Mesenchymal stem cell (in vitro differentiated cells and primary cell): ENCODE measurements around the gene GADD45G.

ENCODE experiments used
- DNase-seq: peaks from one replicate; pipeline ENCODE4 v3.0.0-alpha.2; 2013
- H2AFZ ChIP-seq: one replicate; pipeline ENCODE4 v1.6.1; 2013; ENCODE audit warnings: low read depth, mild to moderate bottlenecking, control low read depth, inconsistent platforms, low read length, moderate library complexity
- H2AK5ac ChIP-seq: 2 replicates; pipeline ENCODE4 v1.6.1; 2013; ENCODE audit warnings: low read length, moderate library complexity, mild to moderate bottlenecking, inconsistent platforms; ENCODE audit not compliant: severe bottlenecking
- H2BK120ac ChIP-seq: one replicate; pipeline ENCODE4 v1.6.1; 2013; ENCODE audit warnings: low read depth, mild to moderate bottlenecking, inconsistent platforms, low read length, moderate library complexity
- H2BK12ac ChIP-seq, 2 experiments: one replicate each; pipeline ENCODE4 v1.6.1; 2013; ENCODE audit warnings: inconsistent platforms in 2 of 2, low read length in 2 of 2, mild to moderate bottlenecking in 2 of 2, moderate library complexity in 2 of 2, control low read depth in 1 of 2
- H2BK15ac ChIP-seq: one replicate; pipeline ENCODE4 v1.6.1; 2013; ENCODE audit warnings: mild to moderate bottlenecking, low read depth, inconsistent platforms; ENCODE audit not compliant: poor library complexity, severe bottlenecking
- H2BK5ac ChIP-seq: 2 replicates; pipeline ENCODE4 v1.6.1; 2013; ENCODE audit warnings: low read depth, mild to moderate bottlenecking, low read length, control low read depth, inconsistent platforms; ENCODE audit not compliant: poor library complexity, severe bottlenecking
- H3K14ac ChIP-seq, 2 experiments: one replicate each; pipeline ENCODE4 v1.6.1; 2013; ENCODE audit warnings: inconsistent platforms in 2 of 2, low read length in 2 of 2, control low read depth in 1 of 2, mild to moderate bottlenecking in 1 of 2, moderate library complexity in 1 of 2
- H3K18ac ChIP-seq, 2 experiments: one replicate each; pipeline ENCODE4 v1.6.1; 2013; ENCODE audit warnings: inconsistent platforms in 2 of 2, low read length in 2 of 2, control low read depth in 1 of 2, low read depth in 1 of 2, mild to moderate bottlenecking in 1 of 2
- H3K23ac ChIP-seq, 2 experiments: one replicate each; pipeline ENCODE4 v1.6.1; 2013; ENCODE audit warnings: inconsistent platforms in 2 of 2, low read length in 2 of 2, mild to moderate bottlenecking in 2 of 2, moderate library complexity in 2 of 2, control low read depth in 1 of 2
- H3K27ac ChIP-seq: 2 replicates; pipeline ENCODE4 v1.5.1; 2013; ENCODE audit warnings: mild to moderate bottlenecking, moderate library complexity, low read length, control low read depth, inconsistent platforms; ENCODE audit not compliant: poor library complexity, severe bottlenecking
- H3K27me3 ChIP-seq, 2 experiments: 2 replicates each; pipeline versions ENCODE4 v1.6.1 to v1.7.0; 2013; ENCODE audit warnings: low read length in 2 of 2, mild to moderate bottlenecking in 2 of 2, moderate library complexity in 2 of 2, control low read depth in 1 of 2, inconsistent platforms in 1 of 2; ENCODE audit not compliant: control insufficient read depth in 1 of 2, insufficient read depth in 1 of 2
- H3K36me3 ChIP-seq, 2 experiments: 2 replicates each; pipeline versions ENCODE4 v1.6.1 to v1.7.0; 2013; ENCODE audit warnings: low read length in 2 of 2, control low read depth in 1 of 2, inconsistent platforms in 1 of 2, low read depth in 1 of 2, mild to moderate bottlenecking in 1 of 2; ENCODE audit not compliant: insufficient read depth in 2 of 2, control insufficient read depth in 1 of 2
- H3K4ac ChIP-seq, 2 experiments: one replicate each; pipeline ENCODE4 v1.6.1; 2013; ENCODE audit warnings: inconsistent platforms in 2 of 2, low read length in 2 of 2, mild to moderate bottlenecking in 2 of 2, moderate library complexity in 2 of 2, control low read depth in 1 of 2, low read depth in 1 of 2
- H3K4me1 ChIP-seq: 2 replicates; pipeline ENCODE4 v1.6.1; 2013; ENCODE audit warnings: low read depth, low read length, control low read depth; ENCODE audit not compliant: control insufficient read depth, insufficient read depth
- H3K4me2 ChIP-seq: 2 replicates; pipeline ENCODE4 v1.6.1; 2013; ENCODE audit warnings: low read length, mild to moderate bottlenecking, inconsistent platforms; ENCODE audit not compliant: poor library complexity, severe bottlenecking
- H3K4me3 ChIP-seq, 2 experiments: 2 replicates each; pipeline versions ENCODE4 v1.5.1 to v1.7.0; 2013; ENCODE audit warnings: low read length in 2 of 2, mild to moderate bottlenecking in 2 of 2, control low read depth in 1 of 2, low read depth in 1 of 2; ENCODE audit not compliant: insufficient read depth in 1 of 2
- H3K79me1 ChIP-seq: replicated peaks from 2 replicates; pipeline ENCODE4 v1.6.1; 2013; ENCODE audit warnings: mild to moderate bottlenecking, control low read depth, low read length, inconsistent platforms; ENCODE audit not compliant: poor library complexity, severe bottlenecking
- H3K9ac ChIP-seq: 2 replicates; pipeline ENCODE4 v1.7.0; 2013; ENCODE audit warnings: mild to moderate bottlenecking, low read length, moderate library complexity
- H3K9me3 ChIP-seq: 2 replicates; pipeline ENCODE4 v1.7.0; 2013; ENCODE audit warnings: mild to moderate bottlenecking, low read length; ENCODE audit not compliant: control insufficient read depth
- H4K8ac ChIP-seq: one replicate; pipeline ENCODE4 v1.6.1; 2013; ENCODE audit warnings: inconsistent platforms, mild to moderate bottlenecking, low read length, moderate library complexity
- H4K91ac ChIP-seq: one replicate; pipeline ENCODE4 v1.6.1; 2013; ENCODE audit warnings: mild to moderate bottlenecking, low read length, inconsistent platforms
- WGBS: methylation state at CpG from one replicate; pipeline ENCODE4 v1.1.7; 2013; ENCODE audit warnings: mixed read lengths; 5-methylcytosine and 5-hydroxymethylcytosine counted together

GADD45G gene

DNA sequence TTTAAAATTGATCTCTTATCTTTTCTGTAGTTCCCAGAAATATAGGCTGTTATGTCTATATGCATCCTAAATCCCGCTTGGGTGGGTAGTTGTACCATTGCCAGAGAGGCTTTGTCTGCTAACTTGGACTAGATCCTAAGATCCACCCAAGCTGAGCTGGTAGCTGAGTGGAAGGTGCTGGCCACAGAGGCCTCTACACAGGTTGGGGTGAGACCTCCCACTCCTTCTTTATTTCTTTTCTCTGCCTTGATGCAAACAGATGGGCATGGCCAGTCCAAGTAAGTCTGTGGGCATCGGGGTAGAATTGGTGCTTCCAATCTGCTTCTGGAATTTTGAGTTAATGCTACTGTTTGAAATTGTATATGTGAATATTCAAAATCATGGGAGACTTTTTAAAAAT, 14.4 kb upstream of the GADD45G start:
- H3K36me3 ChIP-seq, result no peaks in the 10 kb centered on the region
- H3K9me3 ChIP-seq, result no peaks in the 10 kb centered on the region
- no peak overlapping the region for H3K4me2 ChIP-seq
- H3K23ac ChIP-seq, result no peak overlapping the region
- no peak overlapping the region for H3K14ac ChIP-seq
- H3K27me3 ChIP-seq, result peaks cover 0 to 62% of the 10 kb centered on the region in 2 experiments
- H3K27ac ChIP-seq, result no peak overlapping the region
- no peak overlapping the region for H3K9ac ChIP-seq
- no peak overlapping the region for H2AK5ac ChIP-seq
- H3K4me1 ChIP-seq, result peaks cover 20% of the 10 kb centered on the region
- no peak overlapping the region for H3K18ac ChIP-seq
- no peak overlapping the region for H4K8ac ChIP-seq
- H2BK15ac ChIP-seq, result no peak overlapping the region
- no peaks in the 10 kb centered on the region for H3K79me1 ChIP-seq
- no peak overlapping the region for H2BK120ac ChIP-seq
- peak overlapping the region in 1 of 2 experiments; percentile 67 for H2BK12ac ChIP-seq
- no peak overlapping the region for H3K4ac ChIP-seq
- 91% methylated on average over 2 of the region's 2 CpGs for WGBS
- no peak overlapping the region for H2BK5ac ChIP-seq
- no peak overlapping the region for H3K4me3 ChIP-seq
- no peak overlapping the region for H2AFZ ChIP-seq
- H4K91ac ChIP-seq, result no peak overlapping the region
- DNase-seq, result no peak

DNA sequence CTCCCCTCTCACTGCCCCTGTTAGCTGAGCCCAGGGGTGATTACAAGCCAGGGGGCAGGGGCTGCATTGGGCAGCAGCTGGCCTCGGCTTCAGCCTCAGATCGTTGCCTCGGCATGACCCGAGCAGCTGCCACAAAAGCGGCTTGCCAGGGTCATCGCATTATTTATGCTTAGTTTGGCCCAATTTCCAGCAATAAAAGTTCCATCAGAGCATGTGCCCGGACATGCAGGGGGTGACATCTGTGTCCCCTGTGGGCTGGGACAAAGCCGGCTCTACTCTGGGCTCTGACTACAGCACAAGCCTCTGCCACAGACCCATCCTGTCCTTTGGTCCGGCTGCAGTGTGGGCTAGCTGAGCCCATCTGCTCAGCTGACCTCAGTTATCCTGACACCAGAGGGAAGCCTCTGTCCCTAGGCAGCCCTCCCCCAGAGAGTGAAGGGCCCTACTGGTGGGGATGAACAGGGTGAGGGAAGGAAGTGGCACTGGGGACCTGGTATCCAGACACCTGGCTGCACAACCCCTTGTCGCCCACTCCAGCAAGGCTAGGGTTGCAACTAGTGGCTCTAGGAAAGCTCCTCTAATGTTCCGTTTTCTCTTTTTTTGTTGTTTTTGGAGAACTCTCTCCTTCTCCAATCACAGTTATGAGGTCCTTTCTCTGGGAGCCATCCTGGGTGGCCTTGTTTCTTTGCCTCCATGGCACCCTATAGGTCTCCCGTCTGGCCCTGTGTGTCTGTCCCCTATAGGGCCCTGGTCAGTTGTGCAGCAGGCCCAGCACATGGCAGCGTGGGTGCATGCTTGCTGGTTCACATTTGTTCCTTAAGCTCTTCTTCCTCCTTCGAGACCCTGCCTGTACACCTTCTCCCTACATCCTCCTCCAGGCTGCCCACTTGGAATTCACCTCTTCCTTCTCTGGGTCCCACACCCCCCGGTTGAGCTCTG, 13.3 kb upstream of the GADD45G start:
- no peak overlapping the region for H3K4me3 ChIP-seq
- H2BK120ac ChIP-seq, result no peak overlapping the region
- H3K23ac ChIP-seq, result no peak overlapping the region
- no peaks in the 10 kb centered on the region for H3K9me3 ChIP-seq
- no peaks in the 10 kb centered on the region for H3K79me1 ChIP-seq
- H4K91ac ChIP-seq, result peak overlapping the region; percentile 46
- no peak overlapping the region for H2AFZ ChIP-seq
- peak overlapping the region; percentile 57 for H2AK5ac ChIP-seq
- H3K4me1 ChIP-seq, result peaks cover 20% of the 10 kb centered on the region
- peak overlapping the region; percentile 29 for H2BK15ac ChIP-seq
- H3K27ac ChIP-seq, result no peak overlapping the region
- peaks cover under 1 to 69% of the 10 kb centered on the region in 2 experiments for H3K27me3 ChIP-seq
- H3K4me2 ChIP-seq, result no peak overlapping the region
- DNase-seq, result no peak
- peak overlapping the region; percentile 2 for H4K8ac ChIP-seq
- peak overlapping the region in 1 of 2 experiments; percentile 13 for H3K14ac ChIP-seq
- 93% methylated on average over 15 of the region's 15 CpGs for WGBS
- no peak overlapping the region for H2BK5ac ChIP-seq
- peak overlapping the region in 1 of 2 experiments; percentile 62 for H3K4ac ChIP-seq
- H3K18ac ChIP-seq, result peak overlapping the region in 1 of 2 experiments; percentile 67
- no peaks in the 10 kb centered on the region for H3K36me3 ChIP-seq
- H2BK12ac ChIP-seq, result peak overlapping the region; percentile 59 to 85
- no peak overlapping the region for H3K9ac ChIP-seq

GRCh38 chr9:89592213-89592815, 12.5 kb upstream of the GADD45G start:
- Histone ChIP-seq H2BK12ac (peak overlapping the region; percentile 59 to 85), H3K79me1 (no peaks in the 10 kb centered on the region), H3K4me3 (no peak overlapping the region), H3K27me3 (peaks cover 7 to 75% of the 10 kb centered on the region in 2 experiments), H4K8ac (peak overlapping the region; percentile 57), H2AK5ac (peak overlapping the region; percentile 57), H4K91ac (peak overlapping the region; percentile 47), H3K18ac (peak overlapping the region in 1 of 2 experiments; percentile 67), H3K14ac (peak overlapping the region in 1 of 2 experiments; percentile 13), H3K9ac (no peak overlapping the region), H2BK15ac (peak overlapping the region; percentile 71), H2AFZ (no peak overlapping the region), H3K27ac (no peak overlapping the region), H3K4me2 (no peak overlapping the region), H3K36me3 (no peaks in the 10 kb centered on the region), H2BK120ac (no peak overlapping the region), H3K23ac (no peak overlapping the region), H2BK5ac (no peak overlapping the region), H3K4me1 (peaks cover 20% of the 10 kb centered on the region), H3K4ac (peak overlapping the region; percentile 52 to 62), H3K9me3 (no peaks in the 10 kb centered on the region)
- WGBS, result 92% methylated on average over 12 of the region's 12 CpGs
- no peak for DNase-seq
